Activated CD4-positive, alpha-beta T cell treated with anti-CD3 and anti-CD28 coated beads, Interleukin-2, amount 50 U/mL, for 24 hours (primary cell): ENCODE measurements around the gene ABCA5.
"Not testable (repeated sequence)": the region's sequence is repeated elsewhere in the genome, so short reads cannot be mapped to it uniquely, and the experiment has no call there.

Source experiments
- DNase-seq, 2 donors: peaks; one replicate each; pipeline ENCODE4 v3.0.0-alpha.2; 2020; ENCODE audit warnings: low read depth in 1 of 2, low spot score in 1 of 2

The ABCA5 gene

DNA sequence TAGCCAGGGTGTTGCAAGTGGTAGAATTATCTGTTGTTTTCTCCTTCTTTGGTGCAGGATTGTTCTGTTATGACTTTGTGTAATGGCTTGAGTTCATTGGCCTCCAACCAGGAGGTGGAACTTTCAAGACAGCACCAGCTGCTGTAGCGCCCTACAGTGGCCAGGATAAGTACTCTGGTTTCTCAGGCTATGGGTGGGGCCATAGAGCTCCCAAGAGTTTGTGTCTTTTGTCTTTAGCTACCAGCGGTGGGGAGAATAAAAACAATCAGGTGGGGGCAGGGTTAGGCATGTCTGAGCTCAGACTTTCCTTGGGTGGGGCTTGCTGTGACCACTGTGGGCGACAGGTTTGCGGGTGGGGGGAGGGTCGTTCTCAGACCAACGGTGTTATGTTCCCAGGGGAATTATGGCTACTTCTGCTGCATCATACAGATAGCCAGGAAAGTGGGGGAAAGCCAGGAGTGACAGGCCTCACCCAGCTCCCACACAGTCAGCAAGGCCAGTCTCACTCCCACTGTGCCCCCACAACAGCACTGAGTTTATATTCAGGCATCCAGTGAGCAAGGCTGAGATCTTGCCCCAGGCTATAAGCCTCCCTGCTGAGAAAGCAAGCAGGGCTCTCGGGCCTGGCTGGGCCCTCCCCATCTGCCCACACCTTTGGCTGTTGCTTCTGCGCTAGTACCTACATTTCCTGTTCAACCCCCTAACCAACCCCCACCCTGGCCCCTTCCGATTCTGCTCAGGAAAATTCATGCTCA, 113.7 kb downstream of the ABCA5 start:
- no peak for DNase-seq

DNA sequence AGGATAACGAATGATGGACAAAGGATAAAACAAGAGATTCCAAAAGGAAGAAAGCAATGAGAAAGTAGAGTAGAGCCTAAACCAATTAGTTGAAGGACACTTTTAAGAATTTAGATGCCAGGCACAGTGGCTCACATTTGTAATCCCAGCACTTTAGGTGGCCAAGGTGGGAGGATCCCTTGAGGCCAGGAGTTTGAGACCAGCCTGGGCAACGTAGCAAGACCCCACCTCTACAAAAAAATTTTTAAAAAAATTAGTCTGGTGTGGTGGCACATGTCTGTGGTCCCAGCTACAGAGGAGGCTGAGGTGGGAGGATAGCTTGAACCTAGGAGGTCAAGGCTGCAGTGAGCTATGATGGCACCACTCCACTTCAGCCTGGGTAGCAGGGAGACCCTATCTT, 118.3 kb downstream of the ABCA5 start:
- no peak for DNase-seq

DNA sequence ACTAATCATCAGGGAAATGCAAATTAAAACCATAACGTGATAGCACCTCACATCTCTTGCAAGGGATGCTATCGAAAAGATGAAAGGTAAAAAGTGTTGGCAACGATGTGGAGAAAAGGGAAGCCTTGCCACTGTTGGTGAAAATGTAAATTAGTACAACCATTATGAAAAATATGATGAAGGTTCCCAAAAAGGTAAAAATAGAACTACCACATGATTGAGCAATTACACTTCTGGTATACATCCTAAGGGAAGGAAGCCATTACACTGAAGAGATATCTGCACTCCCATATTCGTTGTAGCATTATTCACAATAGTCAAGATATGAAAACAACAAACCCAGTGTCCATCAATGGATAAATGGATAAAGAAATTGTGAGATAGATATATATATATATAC, 119.8 kb downstream of the ABCA5 start:
- no peak for DNase-seq

DNA sequence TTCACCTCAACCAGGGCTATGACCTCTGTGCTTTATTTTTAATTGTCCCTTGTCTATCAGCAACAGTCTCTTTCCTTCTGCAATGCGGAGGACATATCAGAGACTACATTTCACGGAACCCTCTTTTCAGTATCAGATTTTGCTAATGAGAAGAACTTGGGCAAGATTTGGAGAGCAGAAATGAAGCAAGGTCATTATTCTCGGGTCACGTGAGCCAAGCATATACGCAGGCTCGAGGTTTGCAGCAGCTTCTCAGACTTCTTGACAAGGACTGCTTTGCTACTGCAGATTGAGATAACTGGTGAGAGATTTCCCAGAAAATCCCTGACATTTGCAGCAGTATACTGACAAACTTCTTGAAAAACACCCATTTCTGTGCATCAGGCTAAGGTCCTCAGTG, 128.7 kb downstream of the ABCA5 start:
- no peak for DNase-seq

DNA sequence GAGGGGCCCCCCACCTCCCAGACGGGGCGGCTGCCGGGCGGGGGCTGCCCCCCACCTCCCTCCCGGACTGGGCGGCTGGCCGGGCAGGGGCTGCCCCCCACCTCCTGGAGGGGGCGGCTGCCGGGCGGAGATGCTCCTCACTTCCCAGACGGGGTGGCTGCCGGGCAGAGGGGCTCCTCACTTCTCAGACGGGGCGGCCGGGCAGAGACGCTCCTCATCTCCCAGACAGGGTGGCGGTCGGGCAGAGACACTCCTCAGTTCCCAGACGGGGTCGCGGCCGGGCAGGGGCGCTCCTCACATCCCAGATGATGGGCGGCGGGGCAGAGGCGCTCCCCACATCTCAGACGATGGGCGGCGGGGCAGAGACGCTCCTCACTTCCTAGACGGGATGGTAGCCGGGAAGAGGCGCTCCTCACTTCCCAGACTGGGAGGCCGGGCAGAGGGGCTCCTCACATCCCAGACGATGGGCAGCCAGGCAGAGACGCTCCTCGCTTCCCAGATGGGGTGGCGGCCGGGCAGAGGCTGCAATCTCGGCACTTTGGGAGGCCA, 130.8 kb downstream of the ABCA5 start:
- not testable (repeated sequence) for DNase-seq
